Loucy (cell line): ENCODE measurements around the gene INPP4B.

Source experiments
- H2AFZ ChIP-seq: fragments of 200-600 bp; sonication (generic); 2 replicates; pipeline ENCODE4 v1.6.0; 2016; ENCODE audit warnings: antibody characterized with exemption, mild to moderate bottlenecking, low read length, moderate library complexity
- H3F3A ChIP-seq: fragments of 200-600 bp; 2 replicates; pipeline ENCODE4 v1.6.0; 2016; ENCODE audit warnings: antibody characterized with exemption, low read depth, mild to moderate bottlenecking
- H3K27me3 ChIP-seq: fragments of 200-600 bp; sonication (generic); 2 replicates; pipeline ENCODE4 v1.6.1; 2014; ENCODE audit warnings: low read length, mild to moderate bottlenecking; ENCODE audit not compliant: insufficient read depth, poor library complexity, severe bottlenecking
- H3K36me3 ChIP-seq: fragments of 200-600 bp; sonication (generic); 2 replicates; pipeline ENCODE4 v1.6.1; 2016; ENCODE audit warnings: low read length; ENCODE audit not compliant: insufficient read depth
- H3K4me1 ChIP-seq: fragments of 200-600 bp; sonication (generic); 2 replicates; pipeline ENCODE4 v1.5.1; 2014; ENCODE audit warnings: low read length, mild to moderate bottlenecking; ENCODE audit not compliant: insufficient read depth, poor library complexity, severe bottlenecking
- H3K4me2 ChIP-seq: fragments of 200-600 bp; sonication (generic); 2 replicates; pipeline ENCODE4 v1.6.0; 2014; ENCODE audit warnings: antibody characterized with exemption, low read length, low read depth, mild to moderate bottlenecking; ENCODE audit not compliant: poor library complexity, severe bottlenecking
- H3K4me3 ChIP-seq: fragments of 200-600 bp; sonication (generic); 2 replicates; pipeline ENCODE4 v1.5.1; 2014; ENCODE audit warnings: low read length, mild to moderate bottlenecking, mixed read lengths; ENCODE audit not compliant: poor library complexity, severe bottlenecking
- H3K79me2 ChIP-seq: fragments of 200-600 bp; sonication (generic); 2 replicates; pipeline ENCODE4 v1.6.1; 2014; ENCODE audit warnings: low read length; ENCODE audit not compliant: insufficient read depth
- H3K9ac ChIP-seq: fragments of 200-600 bp; sonication (generic); 2 replicates; pipeline ENCODE4 v1.6.0; 2014; ENCODE audit warnings: mild to moderate bottlenecking, low read depth, low read length, moderate library complexity; ENCODE audit not compliant: poor library complexity, severe bottlenecking
- H3K9me2 ChIP-seq: fragments of 200-600 bp; sonication (generic); replicated peaks from 2 replicates; pipeline ENCODE4 v1.6.1; 2016; ENCODE audit warnings: low read depth, low read length, mixed read lengths
- H3K9me3 ChIP-seq: fragments of 200-600 bp; sonication (generic); 2 replicates; pipeline ENCODE4 v1.6.1; 2014; ENCODE audit warnings: mild to moderate bottlenecking, antibody characterized with exemption, low read length, low read depth; ENCODE audit not compliant: insufficient read depth
- H4K20me1 ChIP-seq: fragments of 200-600 bp; sonication (generic); 2 replicates; pipeline ENCODE4 v1.6.0; 2014; ENCODE audit warnings: antibody characterized with exemption, low read length, mild to moderate bottlenecking; ENCODE audit not compliant: insufficient read depth, poor library complexity, severe bottlenecking
- EZH2phosphoT487 ChIP-seq: fragments of 200-600 bp; IDR thresholded peaks from 2 replicates; pipeline ENCODE4 v1.6.1; 2018; ENCODE audit warnings: antibody characterized with exemption, mild to moderate bottlenecking, moderate library complexity, borderline replicate concordance
- TF ChIP-seq, protein P1 (sequence below): fragments of 200-600 bp; sonication (generic); conservative IDR thresholded peaks from 2 replicates; pipeline ENCODE4 v1.5.1; 2014; ENCODE audit warnings: mild to moderate bottlenecking, antibody characterized with exemption, low read length

Gene INPP4B

DNA sequence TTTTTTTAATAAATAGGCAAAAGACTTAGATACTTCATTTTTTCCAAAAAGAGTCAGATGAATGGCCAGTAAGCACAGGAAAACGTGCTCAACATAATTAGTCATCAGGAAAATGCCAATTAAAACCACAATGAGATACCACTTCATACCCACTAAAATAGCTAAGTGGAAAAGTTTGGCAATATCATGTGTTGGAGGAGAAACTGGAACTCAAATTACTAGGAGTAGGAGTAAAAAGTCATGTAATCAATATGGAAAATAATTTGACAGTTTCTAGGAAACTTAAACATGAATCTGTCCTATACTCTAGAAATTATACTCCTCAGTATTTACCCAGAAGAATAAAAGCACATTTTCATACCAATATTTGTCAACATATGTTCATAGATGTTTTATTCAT, 449.8 kb downstream of the INPP4B start:
- H4K20me1 ChIP-seq = no peaks in the 10 kb centered on the region
- H3K36me3 ChIP-seq = 0 out of 2 replicates have a peak, but pooled peaks cover 9% of the 10 kb centered on the region
- TF ChIP-seq, protein P1, sequence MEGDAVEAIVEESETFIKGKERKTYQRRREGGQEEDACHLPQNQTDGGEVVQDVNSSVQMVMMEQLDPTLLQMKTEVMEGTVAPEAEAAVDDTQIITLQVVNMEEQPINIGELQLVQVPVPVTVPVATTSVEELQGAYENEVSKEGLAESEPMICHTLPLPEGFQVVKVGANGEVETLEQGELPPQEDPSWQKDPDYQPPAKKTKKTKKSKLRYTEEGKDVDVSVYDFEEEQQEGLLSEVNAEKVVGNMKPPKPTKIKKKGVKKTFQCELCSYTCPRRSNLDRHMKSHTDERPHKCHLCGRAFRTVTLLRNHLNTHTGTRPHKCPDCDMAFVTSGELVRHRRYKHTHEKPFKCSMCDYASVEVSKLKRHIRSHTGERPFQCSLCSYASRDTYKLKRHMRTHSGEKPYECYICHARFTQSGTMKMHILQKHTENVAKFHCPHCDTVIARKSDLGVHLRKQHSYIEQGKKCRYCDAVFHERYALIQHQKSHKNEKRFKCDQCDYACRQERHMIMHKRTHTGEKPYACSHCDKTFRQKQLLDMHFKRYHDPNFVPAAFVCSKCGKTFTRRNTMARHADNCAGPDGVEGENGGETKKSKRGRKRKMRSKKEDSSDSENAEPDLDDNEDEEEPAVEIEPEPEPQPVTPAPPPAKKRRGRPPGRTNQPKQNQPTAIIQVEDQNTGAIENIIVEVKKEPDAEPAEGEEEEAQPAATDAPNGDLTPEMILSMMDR = no peak
- no peak for TF ChIP-seq EZH2phosphoT487
- H3K79me2 ChIP-seq = peaks cover 98% of the 10 kb centered on the region
- H2AFZ ChIP-seq = no peak overlapping the region
- no peaks in the 10 kb centered on the region for H3K9me2 ChIP-seq
- H3F3A ChIP-seq = no peaks in the 10 kb centered on the region
- peak overlapping the region; percentile 79 for H3K4me2 ChIP-seq
- H3K4me3 ChIP-seq = peak overlapping the region; percentile 58
- H3K9ac ChIP-seq = peak overlapping the region; percentile 34
- no peaks in the 10 kb centered on the region for H3K27me3 ChIP-seq
- no peaks in the 10 kb centered on the region for H3K9me3 ChIP-seq
- peaks cover 63% of the 10 kb centered on the region for H3K4me1 ChIP-seq

DNA sequence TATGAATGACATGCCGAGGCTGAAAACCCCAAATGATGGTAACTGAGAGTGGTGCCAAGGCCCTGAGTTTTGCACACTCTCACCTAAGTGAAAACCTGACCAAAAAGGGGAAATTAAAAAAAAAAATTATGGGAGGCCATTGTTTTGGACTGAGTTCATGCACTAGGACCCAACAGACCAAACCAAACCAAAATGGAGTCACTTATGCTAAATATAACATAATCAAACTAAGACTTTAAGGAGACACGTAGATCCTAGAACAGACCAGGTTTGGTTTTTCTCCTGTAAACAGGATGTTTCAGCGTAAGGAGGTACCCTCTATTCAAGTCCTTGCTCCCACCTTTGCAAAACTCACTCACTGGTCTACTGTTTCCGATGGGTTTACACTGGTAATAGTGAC, 453.0 kb downstream of the INPP4B start:
- Histone ChIP-seq H3F3A (no peaks in the 10 kb centered on the region), H3K79me2 (peaks cover 99% of the 10 kb centered on the region), H3K4me3 (no peak overlapping the region), H3K36me3 (0 out of 2 replicates have a peak, but pooled peaks cover 9% of the 10 kb centered on the region), H2AFZ (no peak overlapping the region), H3K4me2 (no peak overlapping the region), H3K9me2 (no peaks in the 10 kb centered on the region), H3K4me1 (peaks cover 58% of the 10 kb centered on the region), H4K20me1 (no peaks in the 10 kb centered on the region), H3K27me3 (no peaks in the 10 kb centered on the region), H3K9me3 (no peaks in the 10 kb centered on the region), H3K9ac (no peak overlapping the region)
- TF ChIP-seq, protein P1 = no peak
- TF ChIP-seq EZH2phosphoT487 = no peak

DNA sequence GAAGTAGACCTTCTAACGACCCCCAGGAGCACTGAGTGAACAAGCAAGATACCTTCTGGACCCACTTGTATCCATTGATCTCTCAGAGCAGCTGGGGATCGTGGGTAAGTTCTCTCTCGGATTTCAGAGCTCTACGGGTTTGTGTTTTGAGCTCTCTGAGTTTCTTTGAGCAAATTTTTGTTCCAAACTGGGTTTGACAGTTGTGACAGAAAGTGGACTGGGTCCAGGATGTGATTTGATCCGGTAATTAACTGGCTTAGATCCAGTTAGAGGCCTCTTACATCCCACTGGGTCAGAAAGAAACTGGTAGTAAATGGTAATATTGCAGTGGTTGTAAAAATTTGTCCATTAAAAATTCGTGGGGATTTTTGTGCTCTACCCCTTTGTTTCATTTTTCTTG, 459.2 kb downstream of the INPP4B start:
- TF ChIP-seq EZH2phosphoT487 = no peak
- TF ChIP-seq, protein P1 = no peak
- no peak overlapping the region for H3K4me2 ChIP-seq

More for the DNA sequence above, 459.2 kb downstream of the INPP4B start:
- H2AFZ ChIP-seq = no peak overlapping the region
- no peak overlapping the region for H3K4me3 ChIP-seq
- no peaks in the 10 kb centered on the region for H3K27me3 ChIP-seq
- no peaks in the 10 kb centered on the region for H3K9me2 ChIP-seq
- H3K9me3 ChIP-seq = no peaks in the 10 kb centered on the region
- H3K9ac ChIP-seq = no peak overlapping the region
- H3K4me1 ChIP-seq = peaks cover 33% of the 10 kb centered on the region
- H3K79me2 ChIP-seq = peaks cover 85% of the 10 kb centered on the region
- no peaks in the 10 kb centered on the region for H4K20me1 ChIP-seq
- H3K36me3 ChIP-seq = 0 out of 2 replicates have a peak, but pooled peaks cover 6% of the 10 kb centered on the region
- H3F3A ChIP-seq = no peaks in the 10 kb centered on the region
